GM18526 (cell line): ENCODE results near the gene PTPRN2.

Source experiments
- POLR2A ChIP-seq: IDR thresholded peaks from 3 replicates; pipeline ENCODE4 v1.6.1; 2011; ENCODE audit not compliant: insufficient read length; ENCODE audit errors: extremely low read depth

PTPRN2 gene

GRCh38 chr7:158068853-158069252 lies 518.8 kb downstream of the PTPRN2 start:
- no peak for TF ChIP-seq POLR2A

GRCh38 chr7:158067931-158068482 lies 519.6 kb downstream of the PTPRN2 start:
- TF ChIP-seq POLR2A: no peak

GRCh38 chr7:158067219-158067930 lies 520.2 kb downstream of the PTPRN2 start:
- no peak for TF ChIP-seq POLR2A

GRCh38 chr7:158066085-158066484 lies 521.5 kb downstream of the PTPRN2 start:
- TF ChIP-seq POLR2A: no peak

GRCh38 chr7:158065340-158065739 lies 522.3 kb downstream of the PTPRN2 start:
- TF ChIP-seq POLR2A: no peak

GRCh38 chr7:158064631-158065030 lies 523.0 kb downstream of the PTPRN2 start:
- no peak for TF ChIP-seq POLR2A

- TF ChIP-seq POLR2A: no peak
These were observed 523.6 kb downstream of the PTPRN2 start for GRCh38 chr7:158063850-158064610.

- TF ChIP-seq POLR2A: no peak
These were observed 525.0 kb downstream of the PTPRN2 start for GRCh38 chr7:158062661-158063060.

- no peak for TF ChIP-seq POLR2A
These were observed 525.6 kb downstream of the PTPRN2 start for GRCh38 chr7:158061884-158062656.

- no peak for TF ChIP-seq POLR2A
These were observed 526.5 kb downstream of the PTPRN2 start for GRCh38 chr7:158061026-158061630.

- no peak for TF ChIP-seq POLR2A
These were observed 527.4 kb downstream of the PTPRN2 start for GRCh38 chr7:158060216-158060615.

- no peak for TF ChIP-seq POLR2A
These were observed 530.2 kb downstream of the PTPRN2 start for GRCh38 chr7:158057446-158057845.

- no peak for TF ChIP-seq POLR2A
These were observed 530.9 kb downstream of the PTPRN2 start for GRCh38 chr7:158056761-158057160.

- TF ChIP-seq POLR2A: no peak
These were observed 531.7 kb downstream of the PTPRN2 start for GRCh38 chr7:158055726-158056510.
